Karpas-422 (cell line): ENCODE results near the gene PTBP3. TPM values are rescaled to one million over a fixed set of nuclear protein-coding genes. Genes with fewer than 3 reads are reported as not detected.
A peak's percentile ranks its signal among the peaks of the same experiment; 100 is the strongest.

Experiments used
- DNase-seq: peaks from one replicate; pipeline ENCODE4 v3.0.0-alpha.2; 2015
- H2AFZ ChIP-seq: fragments of 200-600 bp; sonication (generic); 2 replicates; pipeline ENCODE4 v1.6.1; 2014; ENCODE audit warnings: antibody characterized with exemption, low read length, mixed read lengths
- H3K27ac ChIP-seq: fragments of 200-600 bp; sonication (generic); 2 replicates; pipeline ENCODE4 v1.5.1; 2014; ENCODE audit warnings: mild to moderate bottlenecking, low read length, moderate library complexity
- H3K27me3 ChIP-seq: fragments of 200-600 bp; sonication (generic); 2 replicates; pipeline ENCODE4 v1.6.1; 2014; ENCODE audit warnings: low read length, mixed read lengths
- H3K36me3 ChIP-seq: fragments of 200-600 bp; sonication (generic); 2 replicates; pipeline ENCODE4 v1.6.1; 2014; ENCODE audit warnings: low read length, mixed read lengths; ENCODE audit not compliant: insufficient read depth
- H3K4me1 ChIP-seq: fragments of 200-600 bp; sonication (generic); 2 replicates; pipeline ENCODE4 v1.6.1; 2014; ENCODE audit warnings: mild to moderate bottlenecking, low read length, mixed read lengths
- H3K4me2 ChIP-seq: fragments of 200-600 bp; sonication (generic); 2 replicates; pipeline ENCODE4 v1.6.1; 2014; ENCODE audit warnings: low read length, low read depth, mild to moderate bottlenecking; ENCODE audit not compliant: poor library complexity, severe bottlenecking
- H3K4me3 ChIP-seq: fragments of 200-600 bp; sonication (generic); 2 replicates; pipeline ENCODE4 v1.5.1; 2014; ENCODE audit warnings: mild to moderate bottlenecking, antibody characterized with exemption, low read length, mixed read lengths
- H3K79me2 ChIP-seq: fragments of 200-600 bp; sonication (generic); 2 replicates; pipeline ENCODE4 v1.6.1; 2014; ENCODE audit warnings: mild to moderate bottlenecking, low read length, mixed read lengths
- H3K9ac ChIP-seq: fragments of 200-600 bp; sonication (generic); 2 replicates; pipeline ENCODE4 v1.6.0; 2014; ENCODE audit warnings: low read length
- H3K9me2 ChIP-seq: fragments of 200-600 bp; sonication (generic), shearing (Covaris generic); replicated peaks from 2 replicates; pipeline ENCODE4 v1.6.0; 2014; ENCODE audit warnings: mild to moderate bottlenecking, low read length, moderate library complexity; ENCODE audit not compliant: insufficient read depth
- H3K9me3 ChIP-seq: fragments of 300-700, 200-600 bp; sonication (generic); 2 replicates; pipeline ENCODE4 v1.6.1; 2014; ENCODE audit warnings: low read length, mixed read lengths
- H4K20me1 ChIP-seq: fragments of 200-600 bp; sonication (generic); 2 replicates; pipeline ENCODE4 v1.6.1; 2014; ENCODE audit warnings: mild to moderate bottlenecking, antibody characterized with exemption, low read length, low read depth; ENCODE audit not compliant: insufficient read depth
- small RNA-seq: library from RNA; depleted of rRNA; stranded (forward); fragments of <200 nt; gene quantifications from one replicate; pipeline ENCODE3, GENCODE V24; 2014
- total RNA-seq: library from RNA; depleted of rRNA; stranded (reverse); fragments of >200 nt; shearing (Covaris generic); gene quantifications from 2 replicates; pipeline ENCODE4 v1.2.3, GENCODE V29; 2014; ENCODE audit warnings: low replicate concordance; rRNA removed

The PTBP3 gene
- total RNA-seq, 1 experiment from 2014 or later: 114 TPM

- Histone ChIP-seq H2AFZ (peak overlapping the region; percentile 57), H3K4me1 (peaks cover 12% of the 10 kb centered on the region), H3K79me2 (0 out of 2 replicates have a peak, but pooled peaks cover 5% of the 10 kb centered on the region), H3K9ac (peak overlapping the region; percentile 72), H4K20me1 (no peaks in the 10 kb centered on the region), H3K9me2 (no peaks in the 10 kb centered on the region), H3K4me2 (peak overlapping the region; percentile 86), H3K9me3 (no peaks in the 10 kb centered on the region), H3K36me3 (no peaks in the 10 kb centered on the region), H3K27ac (no peak overlapping the region), H3K27me3 (no peaks in the 10 kb centered on the region; the same call in 1 of the 2 replicates), H3K4me3 (peak overlapping the region; percentile 72)
- DNase-seq: peak; percentile 81
These were observed 159.0 kb downstream of the PTBP3 start for GRCh38 chr9:112174222-112174964.

GRCh38 chr9:112173489-112174221 lies 159.8 kb downstream of the PTBP3 start:
- Histone ChIP-seq H4K20me1 (no peaks in the 10 kb centered on the region), H3K9me3 (no peaks in the 10 kb centered on the region), H3K4me2 (peak overlapping the region; percentile 86), H3K27ac (no peak overlapping the region), H3K9me2 (no peaks in the 10 kb centered on the region), H3K79me2 (0 out of 2 replicates have a peak, but pooled peaks cover 5% of the 10 kb centered on the region), H3K27me3 (no peaks in the 10 kb centered on the region; the same call in 1 of the 2 replicates), H3K36me3 (no peaks in the 10 kb centered on the region), H3K9ac (peak overlapping the region; percentile 72), H2AFZ (no peak overlapping the region), H3K4me3 (peak overlapping the region; percentile 72), H3K4me1 (peaks cover 12% of the 10 kb centered on the region)
- DNase-seq: no peak

GRCh38 chr9:112170968-112171367 lies 162.5 kb downstream of the PTBP3 start:
- no peaks in the 10 kb centered on the region; the same call in 1 of the 2 replicates for H3K27me3 ChIP-seq
- no peak overlapping the region for H2AFZ ChIP-seq
- H3K9ac ChIP-seq: no peak overlapping the region
- H3K4me2 ChIP-seq: no peak overlapping the region
- H3K9me3 ChIP-seq: no peaks in the 10 kb centered on the region
- H3K4me1 ChIP-seq: peaks cover 22% of the 10 kb centered on the region
- H3K27ac ChIP-seq: no peak overlapping the region
- no peaks in the 10 kb centered on the region for H3K9me2 ChIP-seq
- no peaks in the 10 kb centered on the region for H3K36me3 ChIP-seq
- no peaks in the 10 kb centered on the region for H4K20me1 ChIP-seq
- no peak for DNase-seq
- H3K4me3 ChIP-seq: no peak overlapping the region
- H3K79me2 ChIP-seq: 0 out of 2 replicates have a peak, but pooled peaks cover 5% of the 10 kb centered on the region

GRCh38 chr9:112170235-112170634 lies 163.2 kb downstream of the PTBP3 start:
- no peak overlapping the region for H3K27ac ChIP-seq

GRCh38 chr9:112169368-112169767 lies 164.1 kb downstream of the PTBP3 start:
- no peak for DNase-seq
- Histone ChIP-seq H3K79me2 (0 out of 2 replicates have a peak, but pooled peaks cover 5% of the 10 kb centered on the region), H3K9me3 (no peaks in the 10 kb centered on the region), H3K4me2 (no peak overlapping the region), H3K36me3 (no peaks in the 10 kb centered on the region), H4K20me1 (no peaks in the 10 kb centered on the region), H3K9me2 (no peaks in the 10 kb centered on the region), H2AFZ (no peak overlapping the region), H3K4me1 (peaks cover 15% of the 10 kb centered on the region), H3K27me3 (no peaks in the 10 kb centered on the region), H3K9ac (no peak overlapping the region), H3K4me3 (no peak overlapping the region), H3K27ac (no peak overlapping the region)

More at GRCh38 chr9:112170235-112170634, 163.2 kb downstream of the PTBP3 start:
- H3K9me3 ChIP-seq: no peaks in the 10 kb centered on the region
- no peaks in the 10 kb centered on the region for H3K36me3 ChIP-seq
- H4K20me1 ChIP-seq: no peaks in the 10 kb centered on the region
- H3K9me2 ChIP-seq: no peaks in the 10 kb centered on the region
- H3K9ac ChIP-seq: no peak overlapping the region
- DNase-seq: peak; percentile 27
- no peak overlapping the region for H3K4me2 ChIP-seq
- H2AFZ ChIP-seq: no peak overlapping the region
- peaks cover 18% of the 10 kb centered on the region for H3K4me1 ChIP-seq
- 0 out of 2 replicates have a peak, but pooled peaks cover 5% of the 10 kb centered on the region for H3K79me2 ChIP-seq
- no peak overlapping the region for H3K4me3 ChIP-seq
- no peaks in the 10 kb centered on the region for H3K27me3 ChIP-seq

- Histone ChIP-seq H3K27me3 (no peaks in the 10 kb centered on the region), H3K36me3 (no peaks in the 10 kb centered on the region), H3K4me3 (no peak overlapping the region), H3K27ac (no peak overlapping the region), H3K9me3 (no peaks in the 10 kb centered on the region), H3K79me2 (0 out of 2 replicates have a peak, but pooled peaks cover 3% of the 10 kb centered on the region), H3K4me1 (peaks cover 17% of the 10 kb centered on the region), H3K9me2 (no peaks in the 10 kb centered on the region), H4K20me1 (no peaks in the 10 kb centered on the region), H3K9ac (no peak overlapping the region), H3K4me2 (no peak overlapping the region), H2AFZ (no peak overlapping the region)
- DNase-seq: peak; percentile 32
These were observed 165.2 kb downstream of the PTBP3 start for GRCh38 chr9:112168197-112168596.

Small RNA genes lying within 50 kb of the gene (small RNA-seq; reads per million reads assigned to genes)
- gene RF00019 (not detected), gene RN7SL430P (not detected), gene RN7SL57P (not detected), gene RNA5SP295 (not detected)

Other genes starting within 250 kb of the PTBP3 start
- gene SUSD1, start 158.3 kb downstream of the PTBP3 start, total RNA-seq: 14.5 and 17.2 TPM in 2 replicates
- gene HSDL2, start 46.5 kb upstream of the PTBP3 start, total RNA-seq: 18.4 and 47.3 TPM in 2 replicates
- gene KIAA1958, start 153.2 kb upstream of the PTBP3 start, total RNA-seq: 28.5 and 44.7 TPM in 2 replicates